Measurements from ENCODE around the gene CPOX. TPM values are rescaled to one million over a fixed set of nuclear protein-coding genes. Genes with fewer than 3 reads are reported as not detected.
A peak's percentile ranks its signal among the peaks of the same experiment; 100 is the strongest.

The CPOX gene
- total RNA-seq, 1 donor: 22.1 TPM

DNA sequence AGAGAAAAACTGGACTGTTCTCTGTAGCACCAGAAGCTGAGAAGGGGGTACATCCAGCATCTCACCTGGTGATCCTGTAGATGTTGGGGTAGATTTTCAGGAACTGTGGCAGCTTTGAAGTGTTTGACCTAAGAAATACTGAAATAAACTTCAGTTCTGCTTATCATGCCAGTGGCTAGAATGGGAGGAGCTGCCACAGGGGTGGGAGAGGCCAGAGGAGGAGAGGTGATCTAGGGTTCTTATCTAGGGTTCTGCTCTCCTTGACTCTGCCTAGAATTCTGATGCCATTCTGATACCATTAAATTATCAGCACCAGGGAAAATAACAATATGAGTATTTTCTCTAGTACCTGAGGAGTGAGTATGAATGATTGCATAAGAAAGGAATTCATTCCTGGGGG, 10.2 kb upstream of the CPOX start:
- Histone ChIP-seq H3K27ac (ENCODE audit: low read depth, low read length) (no peak overlapping the region), H3K27me3 (ENCODE audit: insufficient read depth, low read length) (no peaks in the 10 kb centered on the region), H4K20me1 (ENCODE audit: insufficient read depth, low read length) (no peaks in the 10 kb centered on the region), H3K4me3 (ENCODE audit: insufficient read depth, low read length) (no peak overlapping the region), H3K4me1 (ENCODE audit: insufficient read depth, low read length) (no peaks in the 10 kb centered on the region), H3K9me3 (ENCODE audit: low read depth, low read length) (no peaks in the 10 kb centered on the region), H3K36me3 (ENCODE audit: insufficient read depth, low read length) (no peaks in the 10 kb centered on the region), H2AFZ (ENCODE audit: low read length) (no peak overlapping the region), H3K4me2 (ENCODE audit: insufficient read depth, low read length) (no peak overlapping the region), H3K79me2 (ENCODE audit: insufficient read depth, low read length) (no peaks in the 10 kb centered on the region)
- DNase-seq (ENCODE audit: insufficient read length, low spot score, missing footprints): no peak
- TF ChIP-seq, protein P1, sequence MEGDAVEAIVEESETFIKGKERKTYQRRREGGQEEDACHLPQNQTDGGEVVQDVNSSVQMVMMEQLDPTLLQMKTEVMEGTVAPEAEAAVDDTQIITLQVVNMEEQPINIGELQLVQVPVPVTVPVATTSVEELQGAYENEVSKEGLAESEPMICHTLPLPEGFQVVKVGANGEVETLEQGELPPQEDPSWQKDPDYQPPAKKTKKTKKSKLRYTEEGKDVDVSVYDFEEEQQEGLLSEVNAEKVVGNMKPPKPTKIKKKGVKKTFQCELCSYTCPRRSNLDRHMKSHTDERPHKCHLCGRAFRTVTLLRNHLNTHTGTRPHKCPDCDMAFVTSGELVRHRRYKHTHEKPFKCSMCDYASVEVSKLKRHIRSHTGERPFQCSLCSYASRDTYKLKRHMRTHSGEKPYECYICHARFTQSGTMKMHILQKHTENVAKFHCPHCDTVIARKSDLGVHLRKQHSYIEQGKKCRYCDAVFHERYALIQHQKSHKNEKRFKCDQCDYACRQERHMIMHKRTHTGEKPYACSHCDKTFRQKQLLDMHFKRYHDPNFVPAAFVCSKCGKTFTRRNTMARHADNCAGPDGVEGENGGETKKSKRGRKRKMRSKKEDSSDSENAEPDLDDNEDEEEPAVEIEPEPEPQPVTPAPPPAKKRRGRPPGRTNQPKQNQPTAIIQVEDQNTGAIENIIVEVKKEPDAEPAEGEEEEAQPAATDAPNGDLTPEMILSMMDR (IDR thresholded peaks at IDR 0.05; ENCODE audit: extremely low read depth, low read depth, low read length): no peak

- TF ChIP-seq, protein P1 (IDR thresholded peaks at IDR 0.05; ENCODE audit: extremely low read depth, low read depth, low read length): peak; percentile 79
- H3K79me2 ChIP-seq (ENCODE audit: insufficient read depth, low read length): no peaks in the 10 kb centered on the region
- H3K36me3 ChIP-seq (ENCODE audit: insufficient read depth, low read length): no peaks in the 10 kb centered on the region
- no peaks in the 10 kb centered on the region for H3K4me1 ChIP-seq (ENCODE audit: insufficient read depth, low read length)
- H3K27ac ChIP-seq (ENCODE audit: low read depth, low read length): no peak overlapping the region
- no peaks in the 10 kb centered on the region for H3K27me3 ChIP-seq (ENCODE audit: insufficient read depth, low read length)
- peak; percentile 77 for DNase-seq (ENCODE audit: insufficient read length, low spot score, missing footprints)
- no peak overlapping the region for H2AFZ ChIP-seq (ENCODE audit: low read length)
- no peaks in the 10 kb centered on the region for H3K9me3 ChIP-seq (ENCODE audit: low read depth, low read length)
- H3K4me3 ChIP-seq (ENCODE audit: insufficient read depth, low read length): no peak overlapping the region
- no peak overlapping the region for H3K4me2 ChIP-seq (ENCODE audit: insufficient read depth, low read length)
- H4K20me1 ChIP-seq (ENCODE audit: insufficient read depth, low read length): no peaks in the 10 kb centered on the region
These were observed 8.8 kb upstream of the CPOX start for GRCh38 chr3:98602078-98602678.

GRCh38 chr3:98601180-98601579, 7.8 kb upstream of the CPOX start:
- no peak for DNase-seq (ENCODE audit: insufficient read length, low spot score, missing footprints)
- H3K36me3 ChIP-seq (ENCODE audit: insufficient read depth, low read length): no peaks in the 10 kb centered on the region
- H3K9me3 ChIP-seq (ENCODE audit: low read depth, low read length): no peaks in the 10 kb centered on the region
- no peaks in the 10 kb centered on the region for H3K27me3 ChIP-seq (ENCODE audit: insufficient read depth, low read length)
- H3K27ac ChIP-seq (ENCODE audit: low read depth, low read length): no peak overlapping the region
- no peaks in the 10 kb centered on the region for H4K20me1 ChIP-seq (ENCODE audit: insufficient read depth, low read length)
- H3K4me3 ChIP-seq (ENCODE audit: insufficient read depth, low read length): no peak overlapping the region
- TF ChIP-seq, protein P1 (IDR thresholded peaks at IDR 0.05; ENCODE audit: extremely low read depth, low read depth, low read length): no peak
- H2AFZ ChIP-seq (ENCODE audit: low read length): no peak overlapping the region
- H3K4me2 ChIP-seq (ENCODE audit: insufficient read depth, low read length): no peak overlapping the region
- no peaks in the 10 kb centered on the region for H3K4me1 ChIP-seq (ENCODE audit: insufficient read depth, low read length)
- H3K79me2 ChIP-seq (ENCODE audit: insufficient read depth, low read length): no peaks in the 10 kb centered on the region

DNA sequence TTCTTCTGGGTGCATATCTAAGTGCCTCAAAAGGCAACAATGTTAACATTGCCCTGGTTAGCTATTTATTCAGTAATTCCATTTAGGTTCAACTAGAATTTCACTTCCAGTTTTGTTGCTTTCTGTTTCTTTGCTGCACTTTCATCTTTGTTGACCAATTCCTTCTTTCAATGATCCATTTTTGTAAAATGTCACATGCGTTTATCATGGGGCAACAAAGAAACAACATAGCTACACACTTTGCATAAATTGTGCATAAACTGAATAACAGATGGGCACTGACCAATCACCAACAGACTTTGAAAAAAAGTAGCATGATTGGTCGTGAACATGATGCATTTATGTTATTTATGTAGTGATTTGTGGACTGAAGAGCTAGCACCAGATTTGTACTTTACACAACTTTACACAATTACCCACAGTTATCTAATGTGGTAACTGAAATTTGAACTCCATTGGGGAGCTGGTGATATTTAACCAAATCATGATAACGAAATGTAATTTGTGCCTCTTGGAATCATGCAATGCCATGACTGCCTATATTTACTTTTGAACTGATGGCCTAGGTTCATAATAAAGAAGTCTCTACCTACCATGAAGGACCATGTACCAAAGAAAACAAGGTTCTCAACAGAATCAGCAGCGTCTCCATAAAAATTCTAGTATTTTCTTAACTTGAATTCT, 7.1 kb upstream of the CPOX start:
- DNase-seq (ENCODE audit: insufficient read length, low spot score, missing footprints): no peak
- no peaks in the 10 kb centered on the region for H3K9me3 ChIP-seq (ENCODE audit: low read depth, low read length)
- no peaks in the 10 kb centered on the region for H3K27me3 ChIP-seq (ENCODE audit: insufficient read depth, low read length)
- H3K79me2 ChIP-seq (ENCODE audit: insufficient read depth, low read length): no peaks in the 10 kb centered on the region
- no peak overlapping the region for H2AFZ ChIP-seq (ENCODE audit: low read length)
- no peak overlapping the region for H3K4me3 ChIP-seq (ENCODE audit: insufficient read depth, low read length)
- H3K4me1 ChIP-seq (ENCODE audit: insufficient read depth, low read length): no peaks in the 10 kb centered on the region
- no peaks in the 10 kb centered on the region for H3K36me3 ChIP-seq (ENCODE audit: insufficient read depth, low read length)
- no peak overlapping the region for H3K4me2 ChIP-seq (ENCODE audit: insufficient read depth, low read length)
- H4K20me1 ChIP-seq (ENCODE audit: insufficient read depth, low read length): no peaks in the 10 kb centered on the region
- H3K27ac ChIP-seq (ENCODE audit: low read depth, low read length): no peak overlapping the region
- TF ChIP-seq, protein P1 (IDR thresholded peaks at IDR 0.05; ENCODE audit: extremely low read depth, low read depth, low read length): no peak

All from osteoblast (primary cell).